ENCODE results near the gene ADAMTS19. TPM values are rescaled to one million over a fixed set of nuclear protein-coding genes. Genes with fewer than 3 reads are reported as not detected.

ADAMTS19 gene, protein sequence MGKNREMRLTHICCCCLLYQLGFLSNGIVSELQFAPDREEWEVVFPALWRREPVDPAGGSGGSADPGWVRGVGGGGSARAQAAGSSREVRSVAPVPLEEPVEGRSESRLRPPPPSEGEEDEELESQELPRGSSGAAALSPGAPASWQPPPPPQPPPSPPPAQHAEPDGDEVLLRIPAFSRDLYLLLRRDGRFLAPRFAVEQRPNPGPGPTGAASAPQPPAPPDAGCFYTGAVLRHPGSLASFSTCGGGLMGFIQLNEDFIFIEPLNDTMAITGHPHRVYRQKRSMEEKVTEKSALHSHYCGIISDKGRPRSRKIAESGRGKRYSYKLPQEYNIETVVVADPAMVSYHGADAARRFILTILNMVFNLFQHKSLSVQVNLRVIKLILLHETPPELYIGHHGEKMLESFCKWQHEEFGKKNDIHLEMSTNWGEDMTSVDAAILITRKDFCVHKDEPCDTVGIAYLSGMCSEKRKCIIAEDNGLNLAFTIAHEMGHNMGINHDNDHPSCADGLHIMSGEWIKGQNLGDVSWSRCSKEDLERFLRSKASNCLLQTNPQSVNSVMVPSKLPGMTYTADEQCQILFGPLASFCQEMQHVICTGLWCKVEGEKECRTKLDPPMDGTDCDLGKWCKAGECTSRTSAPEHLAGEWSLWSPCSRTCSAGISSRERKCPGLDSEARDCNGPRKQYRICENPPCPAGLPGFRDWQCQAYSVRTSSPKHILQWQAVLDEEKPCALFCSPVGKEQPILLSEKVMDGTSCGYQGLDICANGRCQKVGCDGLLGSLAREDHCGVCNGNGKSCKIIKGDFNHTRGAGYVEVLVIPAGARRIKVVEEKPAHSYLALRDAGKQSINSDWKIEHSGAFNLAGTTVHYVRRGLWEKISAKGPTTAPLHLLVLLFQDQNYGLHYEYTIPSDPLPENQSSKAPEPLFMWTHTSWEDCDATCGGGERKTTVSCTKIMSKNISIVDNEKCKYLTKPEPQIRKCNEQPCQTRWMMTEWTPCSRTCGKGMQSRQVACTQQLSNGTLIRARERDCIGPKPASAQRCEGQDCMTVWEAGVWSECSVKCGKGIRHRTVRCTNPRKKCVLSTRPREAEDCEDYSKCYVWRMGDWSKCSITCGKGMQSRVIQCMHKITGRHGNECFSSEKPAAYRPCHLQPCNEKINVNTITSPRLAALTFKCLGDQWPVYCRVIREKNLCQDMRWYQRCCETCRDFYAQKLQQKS
- not detected in 2 replicates for total RNA-seq

DNA sequence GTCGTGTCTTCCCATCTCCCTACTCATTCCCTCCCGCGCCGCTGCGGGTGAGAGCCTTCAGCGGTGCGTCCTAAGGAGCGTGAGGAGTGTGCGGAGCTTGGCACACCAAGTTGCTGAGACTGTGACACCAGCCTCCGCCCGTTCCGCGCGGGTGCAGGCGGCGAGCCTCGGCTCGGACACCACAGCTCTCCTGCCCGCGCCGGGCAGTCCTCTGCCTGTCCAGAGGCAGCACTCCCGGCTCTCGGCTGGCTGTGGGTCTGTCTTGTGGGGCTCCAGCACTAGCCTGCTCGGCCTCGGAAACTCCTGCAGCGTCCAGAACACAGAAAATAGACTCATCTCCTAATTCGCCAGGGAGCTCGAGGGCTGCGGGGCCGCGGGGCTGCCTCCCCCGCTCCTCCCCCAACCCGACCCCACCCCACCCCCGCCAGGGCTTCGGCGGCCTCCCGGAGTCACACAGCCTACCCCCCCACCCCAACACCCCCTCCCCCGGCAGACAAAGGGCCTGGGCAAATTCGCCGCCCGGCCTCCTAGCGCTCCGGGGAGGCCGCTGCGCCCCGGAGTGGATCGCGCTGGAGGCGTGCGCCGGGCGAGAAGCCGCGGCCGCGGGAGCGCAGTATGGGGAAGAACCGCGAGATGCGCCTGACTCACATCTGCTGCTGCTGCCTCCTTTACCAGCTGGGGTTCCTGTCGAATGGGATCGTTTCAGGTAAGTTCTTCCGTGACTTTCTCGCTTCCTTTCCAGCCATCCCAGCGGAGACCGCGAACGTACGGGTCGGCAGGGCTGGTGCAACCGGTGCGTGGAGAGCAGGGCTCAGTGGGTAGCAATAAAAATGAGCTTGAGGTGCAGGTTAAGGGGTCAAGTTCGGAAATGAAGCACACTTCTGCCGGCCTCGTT lies at the start of gene ADAMTS19:
Gene ADAMTS19 (plus strand): TSS at position 522 of the 895 bp plus-strand sequence. CDS start 94 bp downstream, at position 616.

DNA sequence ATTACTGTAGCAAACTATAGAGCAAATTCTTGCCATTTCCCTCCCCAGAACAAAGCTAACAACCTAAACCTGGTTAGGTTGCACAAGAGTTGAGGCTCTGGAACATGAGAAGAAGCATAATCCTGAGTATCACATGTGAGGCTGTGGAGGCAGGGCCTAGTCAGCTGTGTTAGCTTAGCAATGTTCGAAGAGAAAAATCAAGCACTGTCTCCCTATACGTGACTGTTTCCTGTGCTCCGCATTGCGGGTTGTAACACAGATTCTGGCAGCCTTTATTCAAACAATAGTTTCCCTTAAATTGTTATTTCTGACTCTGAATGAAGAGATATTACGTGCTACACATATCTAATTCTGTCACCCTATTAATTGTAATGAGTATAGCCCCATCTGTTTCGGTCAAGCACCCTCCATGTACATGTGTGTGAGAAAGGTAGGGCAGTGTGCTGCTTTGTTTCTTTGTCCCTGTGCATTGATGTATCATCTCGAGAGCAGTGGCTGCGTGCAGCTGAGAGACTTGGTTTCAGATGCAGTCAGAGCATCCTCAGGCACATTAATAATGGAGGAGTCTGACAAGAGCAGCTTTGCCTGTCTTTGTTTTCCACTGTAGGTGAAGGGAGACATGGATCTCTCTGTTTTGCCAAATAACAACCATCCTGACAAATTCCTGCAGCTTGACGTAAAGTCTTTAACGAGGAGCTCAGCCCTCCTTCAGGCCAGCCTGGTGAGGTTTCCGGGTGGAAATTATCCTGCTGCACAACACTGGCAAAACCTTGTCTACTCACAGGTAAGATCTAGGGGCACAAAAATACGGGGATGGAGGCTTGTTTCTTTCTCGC lies 287.7 kb downstream of the ADAMTS19 start, which contains the start of gene MINAR2:
Gene MINAR2 (plus strand): TSS at position 523 of the 836 bp plus-strand sequence. CDS start 97 bp downstream, at position 620.

